H1 (cell line): Measurements from ENCODE around the gene SEC61B. TPM values are rescaled to one million over a fixed set of nuclear protein-coding genes. Genes with fewer than 3 reads are reported as not detected.
A peak's percentile ranks its signal among the peaks of the same experiment; 100 is the strongest.

Source experiments
- CTCF ChIA-PET: fragments of 300-600 bp; sonication (Branson Sonifier 250); formaldehyde crosslinking; loops from one replicate; lab custom pipeline; 2021; ENCODE audit not compliant: partially characterized antibody; lab: Charles Lee
- POLR2A ChIA-PET: fragments of 300-600 bp; sonication (Branson Sonifier 250); formaldehyde crosslinking; loops from one replicate; lab custom pipeline; 2021; ENCODE audit warnings: inconsistent platforms; ENCODE audit not compliant: partially characterized antibody; lab: Charles Lee
- DNase-seq, 2 experiments: peaks; one replicate each; pipeline versions ENCODE4 v3.0.0 to v3.0.0-alpha.2; 2010 to 2022; ENCODE audit warnings: low spot score in 2 of 2, low read depth in 1 of 2, mixed read lengths in 1 of 2
- FAIRE-seq: peaks from 2 replicates; lab custom pipeline; 2011; peaks lifted over from hg19 to GRCh38; lab: Jason Lieb, UNC
- H2AFZ ChIP-seq: 2 replicates; pipeline ENCODE4 v1.8.1; 2012; ENCODE audit warnings: low read length, inconsistent platforms
- H2AK5ac ChIP-seq: 2 replicates; pipeline ENCODE4 v1.6.1; 2013; ENCODE audit warnings: low read depth, low read length
- H2BK120ac ChIP-seq: replicated peaks from 2 replicates; pipeline ENCODE3; 2013; ENCODE audit warnings: low read depth, low read length, inconsistent platforms
- H2BK12ac ChIP-seq: 2 replicates; pipeline ENCODE4 v1.6.1; 2013; ENCODE audit warnings: low read depth, low read length
- H2BK15ac ChIP-seq: 2 replicates; pipeline ENCODE4 v1.6.1; 2013; ENCODE audit warnings: low read length
- H2BK20ac ChIP-seq: 2 replicates; pipeline ENCODE4 v1.6.1; 2013; ENCODE audit warnings: low read length
- H2BK5ac ChIP-seq: 2 replicates; pipeline ENCODE4 v1.6.1; 2013; ENCODE audit warnings: low read depth, low read length
- H3K14ac ChIP-seq: 2 replicates; pipeline ENCODE4 v1.6.1; 2013; ENCODE audit warnings: inconsistent platforms; ENCODE audit not compliant: insufficient read length
- H3K18ac ChIP-seq: 2 replicates; pipeline ENCODE4 v1.6.1; 2013; ENCODE audit warnings: low read length; ENCODE audit errors: extremely low read depth
- H3K23ac ChIP-seq: 2 replicates; pipeline ENCODE4 v1.6.1; 2013; ENCODE audit warnings: inconsistent platforms; ENCODE audit not compliant: insufficient read length
- H3K23me2 ChIP-seq: 2 replicates; pipeline ENCODE4 v1.6.1; 2013; ENCODE audit warnings: low read depth, low read length
- H3K27ac ChIP-seq: 2 replicates; pipeline ENCODE4 v1.6.1; 2011; ENCODE audit warnings: low read depth, low read length, inconsistent platforms
- H3K27me3 ChIP-seq, 4 experiments: replicated peaks in 1 of 4; 1 replicate in 1 of 4; 2 replicates in 3 of 4; pipeline versions ENCODE4 v1.6.1 to v1.8.1; 2011 to 2013; ENCODE audit warnings: low read length in 3 of 4, mild to moderate bottlenecking in 3 of 4, inconsistent platforms in 2 of 4, mixed read lengths in 2 of 4, moderate library complexity in 1 of 4; ENCODE audit not compliant: control insufficient read depth in 3 of 4, insufficient read depth in 3 of 4; ENCODE audit errors: extremely low read depth in 1 of 4
- H3K36me3 ChIP-seq, 4 experiments: 2 replicates each; pipeline versions ENCODE4 v1.6.1 to v1.8.1; 2011 to 2013; ENCODE audit warnings: mild to moderate bottlenecking in 4 of 4, low read length in 3 of 4, moderate library complexity in 2 of 4, control low read depth in 1 of 4, inconsistent platforms in 1 of 4; ENCODE audit not compliant: insufficient read depth in 4 of 4, control insufficient read depth in 2 of 4
- H3K4ac ChIP-seq: replicated peaks from 2 replicates; pipeline ENCODE3; 2013; ENCODE audit warnings: low read length, low read depth, mixed read lengths, inconsistent platforms; ENCODE audit not compliant: insufficient read length
- H3K4me1 ChIP-seq, 4 experiments: replicated peaks in 1 of 4; 1 replicate in 1 of 4; 2 replicates in 3 of 4; pipeline versions ENCODE4 v1.6.1 to v1.8.1; 2011 to 2013; ENCODE audit warnings: low read length in 3 of 4, inconsistent platforms in 2 of 4, mixed read lengths in 1 of 4; ENCODE audit not compliant: insufficient read depth in 4 of 4, control insufficient read depth in 3 of 4
- H3K4me2 ChIP-seq, 2 experiments: 2 replicates each; pipeline versions ENCODE4 v1.6.1 to v1.8.1; 2011 to 2013; ENCODE audit warnings: low read depth in 2 of 2, low read length in 2 of 2, control low read depth in 1 of 2, inconsistent platforms in 1 of 2, mild to moderate bottlenecking in 1 of 2; ENCODE audit not compliant: insufficient read depth in 1 of 2
- H3K4me3 ChIP-seq, 4 experiments: fragments of 200-600, 300-600 bp in 1 of 4; sonication (generic), shearing (Covaris generic), sonication (Bioruptor Twin) in 1 of 4; 2 replicates each; pipeline versions ENCODE4 v1.5.1 to v1.8.1; 2011 to 2016; ENCODE audit warnings: low read length in 4 of 4, low read depth in 3 of 4, control low read depth in 2 of 4, inconsistent platforms in 2 of 4, mild to moderate bottlenecking in 2 of 4, mixed read lengths in 1 of 4, moderate library complexity in 1 of 4; ENCODE audit not compliant: insufficient read depth in 2 of 4; ENCODE audit errors: extremely low read depth in 1 of 4
- H3K56ac ChIP-seq: replicated peaks from 2 replicates; pipeline ENCODE3; 2013; ENCODE audit warnings: low read depth, mild to moderate bottlenecking, mixed read lengths, low read length, inconsistent platforms; ENCODE audit not compliant: insufficient read length
- H3K79me1 ChIP-seq: 2 replicates; pipeline ENCODE4 v1.6.1; 2013; ENCODE audit warnings: low read depth, low read length, control low read depth
- H3K79me2 ChIP-seq, 2 experiments: 2 replicates each; pipeline versions ENCODE4 v1.6.1 to v1.8.1; 2012 to 2013; ENCODE audit warnings: low read length in 2 of 2, mild to moderate bottlenecking in 2 of 2, inconsistent platforms in 1 of 2; ENCODE audit not compliant: insufficient read depth in 2 of 2, control insufficient read depth in 1 of 2
- H3K9ac ChIP-seq, 4 experiments: replicated peaks in 1 of 4; 1 replicate in 1 of 4; 2 replicates in 3 of 4; pipeline versions ENCODE4 v1.6.1 to v1.8.1; 2011 to 2013; ENCODE audit warnings: low read depth in 3 of 4, low read length in 3 of 4, control low read depth in 2 of 4, mild to moderate bottlenecking in 2 of 4, moderate library complexity in 2 of 4, inconsistent platforms in 1 of 4; ENCODE audit errors: extremely low read depth in 1 of 4
- H3K9me3 ChIP-seq, 2 experiments: 2 replicates each; pipeline versions ENCODE4 v1.6.1 to v1.8.1; 2012 to 2013; ENCODE audit warnings: mild to moderate bottlenecking in 2 of 2, moderate library complexity in 2 of 2, control low read depth in 1 of 2, inconsistent platforms in 1 of 2, low read depth in 1 of 2, low read length in 1 of 2, mixed read lengths in 1 of 2; ENCODE audit not compliant: insufficient read depth in 2 of 2
- H4K20me1 ChIP-seq, 2 experiments: replicated peaks in 1 of 2; 2 replicates each; pipeline versions ENCODE3 to v1.8.1; 2011 to 2013; ENCODE audit warnings: inconsistent platforms in 2 of 2, low read length in 2 of 2, mild to moderate bottlenecking in 1 of 2; ENCODE audit not compliant: insufficient read depth in 2 of 2, control insufficient read depth in 1 of 2
- H4K5ac ChIP-seq: 2 replicates; pipeline ENCODE4 v1.6.1; 2013; ENCODE audit warnings: low read length, low read depth, mixed read lengths, inconsistent platforms; ENCODE audit not compliant: insufficient read length
- H4K8ac ChIP-seq: 2 replicates; pipeline ENCODE4 v1.8.0; 2013; ENCODE audit warnings: mild to moderate bottlenecking, moderate library complexity, low read length, inconsistent platforms; ENCODE audit not compliant: insufficient read depth; ENCODE audit errors: extremely low read depth
- H4K91ac ChIP-seq: replicated peaks from 2 replicates; pipeline ENCODE3; 2013; ENCODE audit warnings: low read length, mixed read lengths, inconsistent platforms; ENCODE audit not compliant: insufficient read length
- CHD1 ChIP-seq: IDR thresholded peaks from 2 replicates; pipeline ENCODE4 v1.6.1; 2012; ENCODE audit warnings: low read depth, low read length, improper control_type of control experiment
- CHD2 ChIP-seq: IDR thresholded peaks from 2 replicates; pipeline ENCODE4 v1.6.1; 2012; ENCODE audit warnings: low read length, improper control_type of control experiment
- KDM5A ChIP-seq: fragments of 200-600 bp; IDR thresholded peaks from 2 replicates; pipeline ENCODE4 v1.7.1; 2012; ENCODE audit warnings: mild to moderate bottlenecking, low read length, inconsistent platforms, mixed read lengths
- NRF1 ChIP-seq: IDR thresholded peaks from 2 replicates; pipeline ENCODE4 v1.6.1; 2011; ENCODE audit warnings: mild to moderate bottlenecking, low read depth, low read length, improper control_type of control experiment
- PHF8 ChIP-seq: fragments of 200-600 bp; sonication (generic); conservative IDR thresholded peaks from 2 replicates; pipeline ENCODE4 v1.7.1; 2012; ENCODE audit warnings: low read depth, mild to moderate bottlenecking, inconsistent platforms, low read length, moderate library complexity
- SAP30 ChIP-seq: fragments of 300-600 bp; sonication (generic); IDR thresholded peaks from 2 replicates; pipeline ENCODE4 v1.7.1; 2012; ENCODE audit warnings: low read length, moderate library complexity, mild to moderate bottlenecking, inconsistent platforms; ENCODE audit not compliant: insufficient read depth, insufficient replicate concordance
- SUZ12 ChIP-seq: fragments of 200-600 bp; sonication (generic); IDR thresholded peaks from 2 replicates; pipeline ENCODE4 v1.6.1; 2012; ENCODE audit warnings: mild to moderate bottlenecking, inconsistent platforms, low read length, moderate library complexity, mixed read lengths
- WGBS, 2 experiments: shearing (Covaris generic) in 1 of 2; methylation state at CpG; one replicate each; pipeline versions ENCODE4 v1.1.6 to v1.1.7; 2013 to 2015; ENCODE audit warnings: low lambda C conversion rate in 2 of 2, mixed read lengths in 2 of 2, inconsistent platforms in 1 of 2, low coverage in 1 of 2, missing lambda C conversion rate in 1 of 2; ENCODE audit not compliant: insufficient replicate concordance in 2 of 2, insufficient coverage in 1 of 2, insufficient read length in 1 of 2; ENCODE audit errors: extremely low coverage in 1 of 2, missing lambda C conversion rate in 1 of 2; 5-methylcytosine and 5-hydroxymethylcytosine counted together
- polyA plus RNA-seq, 7 experiments: library from polyadenylated mRNA; depleted of rRNA in 3 of 7; stranded (reverse) in 5 of 7; unstranded in 2 of 7; fragments of >200 nt in 5 of 7; fragments of 200-250 nt in 2 of 7; gene quantifications; 1 replicate in 5 of 7; 2 replicates in 1 of 7; 4 replicates in 1 of 7; pipeline versions ENCODE4 v1.2.1 to v1.2.3, GENCODE V29; 2011 to 2013; ENCODE audit warnings: missing spikeins in 2 of 7, mixed read lengths in 2 of 7
- total RNA-seq: library from RNA; stranded (reverse); fragmentation: NEBNext Ultra II Directional; extraction: Animal tissue kit (Norgen Biotek cat#: 25700); gene quantifications from 2 replicates; pipeline ENCODE4 v1.2.1, GENCODE V29; 2021

Gene SEC61B
- total and polyA plus RNA-seq, 2 of the 8 experiments (the other 6 are each of a cell fraction or from before 2014, with no cell fraction given) = 155 to 379 TPM

DNA sequence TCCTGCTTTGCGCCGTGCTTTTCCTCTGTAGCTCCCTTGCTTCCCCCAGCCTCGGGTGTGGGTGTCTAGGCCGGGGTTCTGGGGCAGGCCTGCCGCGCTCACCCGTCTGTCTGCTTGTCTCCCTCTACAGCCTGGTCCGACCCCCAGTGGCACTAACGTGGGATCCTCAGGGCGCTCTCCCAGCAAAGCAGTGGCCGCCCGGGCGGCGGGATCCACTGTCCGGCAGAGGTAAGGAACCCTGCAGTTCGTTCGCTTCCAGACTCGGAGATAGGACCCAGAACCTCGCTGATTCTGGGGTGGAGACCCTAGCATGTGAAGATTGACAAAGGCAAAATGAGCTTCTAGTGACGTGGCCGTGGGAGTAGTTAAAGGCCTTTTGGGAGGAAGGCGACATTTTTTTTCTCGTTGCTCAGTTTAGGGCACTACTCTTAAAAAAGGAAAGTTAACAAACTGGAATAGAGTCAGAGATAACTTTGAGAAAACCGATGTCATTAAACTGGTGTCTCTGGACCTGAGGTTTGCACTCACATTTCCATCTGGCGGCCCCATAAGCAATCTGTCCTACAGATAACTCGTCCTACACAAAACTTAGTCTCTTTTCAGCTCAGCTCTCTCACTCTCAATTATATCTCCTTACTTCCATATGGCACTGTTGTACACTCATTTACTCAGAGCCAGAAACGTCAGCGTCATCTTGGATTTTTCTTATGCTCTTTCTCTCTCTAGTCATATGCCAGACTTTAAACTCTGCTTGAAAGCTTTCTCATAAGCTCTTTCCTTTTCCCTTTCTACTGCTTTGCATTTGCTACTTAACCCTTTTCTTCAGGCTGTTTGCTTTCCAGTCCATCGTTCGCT lies 561 bp downstream of the SEC61B start:
- Histone ChIP-seq H3K79me1 (peaks cover 4% of the 10 kb centered on the region), H2BK120ac (no peak overlapping the region), H3K23me2 (peaks cover 9% of the 10 kb centered on the region), H4K5ac (peak overlapping the region; percentile 13), H4K91ac (no peak overlapping the region), H3K27me3 (no peaks in the 10 kb centered on the region), H2AFZ (no peak overlapping the region; the same call in 1 of the 2 replicates), H3K27ac (peak overlapping the region; percentile 99), H2BK5ac (peak overlapping the region; percentile 96), H3K14ac (no peak overlapping the region), H3K79me2 (peaks cover 13 to 86% of the 10 kb centered on the region in 2 experiments), H4K20me1 (peaks cover 6 to 14% of the 10 kb centered on the region in 2 experiments), H4K8ac (peak overlapping the region; percentile 86), H3K9me3 (no peaks in the 10 kb centered on the region), H2BK15ac (no peak overlapping the region), H3K4ac (no peak overlapping the region), H3K36me3 (peaks cover 0 to 23% (median 8%) of the 10 kb centered on the region in 4 experiments; a peak in 4 of 8 replicates), H2BK20ac (no peak overlapping the region), H3K4me1 (peaks cover 0 to 3% (median 2%) of the 10 kb centered on the region in 4 experiments; a peak in 4 of 7 replicates), H3K18ac (0 out of 2 replicates have a peak overlapping the region, but pooled peaks have one; percentile 22), H3K4me2 (peak overlapping the region; percentile 80 to 87), H3K56ac (peak overlapping the region; percentile 77), H2BK12ac (peak overlapping the region; percentile 89; the same call in 1 of the 2 replicates), H3K9ac (peak overlapping the region; percentile 88 to 96 (median 94)), H3K4me3 (peak overlapping the region; percentile 73 to 98 (median 92)), H2AK5ac (no peak overlapping the region), H3K23ac (no peak overlapping the region)
- 13% methylated on average over 30 of the region's 30 CpGs; no CpG with 5 or more reads in 1 of the 2 experiments for WGBS, 2 experiments
- CTCF ChIA-PET = interaction anchor here (0.6 to 3.2 kb wide), 8 partner anchors 9 to 60 kb away, joined by 3 to 29 read pairs (median 4); no protein-coding TSS in a partner anchor
- FAIRE-seq = no peak
- POLR2A ChIA-PET = interaction anchor here (0.6 to 3.6 kb wide), 14 partner anchors 10 to 1253 kb away, joined by 3 to 38 read pairs (median 4); no protein-coding TSS in a partner anchor
- TF ChIP-seq CHD1 = no peak
- TF ChIP-seq SAP30 = peak; percentile 67
- peak; percentile 33; the same call in 1 of the 2 replicates for TF ChIP-seq KDM5A
- TF ChIP-seq PHF8 = peak; percentile 59
- TF ChIP-seq NRF1 = no peak
- no peak for TF ChIP-seq SUZ12
- 0 out of 2 replicates have a peak, but pooled peaks have one; percentile 5 for TF ChIP-seq CHD2
- DNase-seq = no peak
